Tracheal epithelial cell (primary cell): ENCODE results near the gene FOXF1. TPM values are rescaled to one million over a fixed set of nuclear protein-coding genes. Genes with fewer than 3 reads are reported as not detected.

ENCODE experiments used
- total RNA-seq: library from RNA; depleted of rRNA; stranded (reverse); fragments of >200 nt; gene quantifications from 2 replicates; pipeline ENCODE4 v1.2.1, GENCODE V29; 2014

Gene FOXF1
- total RNA-seq = not detected in 2 replicates

GRCh38 chr16:86510465-86511261 is at the start of gene FOXF1:
TSS of gene FOXF1 (plus strand) at chr16:86510527. CDS start at chr16:86510570, 43 bp downstream.

GRCh38 chr16:86554917-86555703 is 44.8 kb downstream of the FOXF1 start, which contains the start of gene MTHFSD:
TSS of gene MTHFSD (minus strand) at chr16:86555235. CDS start at chr16:86555184, 51 bp downstream.

Other genes starting within 250 kb of the FOXF1 start
- gene MTHFSD, start 44.7 kb downstream of the FOXF1 start, total RNA-seq = 9.2 and 14.7 TPM in 2 replicates
- under 0.01 and 0.21 TPM in 2 replicates for gene FOXC2, start 56.3 kb downstream of the FOXF1 start, total RNA-seq
- gene FOXL1, start 68.0 kb downstream of the FOXF1 start, total RNA-seq = 0.72 and 2.8 TPM in 2 replicates